Esophagus squamous epithelium (tissue), 5 donors: ENCODE data around the gene LSG1. TPM values are rescaled to one million over a fixed set of nuclear protein-coding genes. Genes with fewer than 3 reads are reported as not detected.

Experiments used
- DNase-seq: peaks from one replicate; lab custom pipeline; 2025; lab: John Stamatoyannopoulos, UW
- H3K27ac ChIP-seq, 4 donors: fragments of 200-600 bp; sonication (generic); one replicate each; pipeline ENCODE4 v1.5.1; 2016 to 2019; ENCODE audit warnings: mild to moderate bottlenecking in 1 of 4
- H3K27me3 ChIP-seq, 4 donors: fragments of 200-600 bp; sonication (generic); 1 replicate in 3 of 4; 2 replicates in 1 of 4; pipeline versions ENCODE4 v1.5.1 to v1.6.0; 2017 to 2021; ENCODE audit warnings: antibody characterized with exemption in 1 of 4
- H3K36me3 ChIP-seq, 3 donors: fragments of 200-600 bp; sonication (generic); one replicate each; pipeline ENCODE4 v1.5.1; 2016 to 2019
- H3K4me1 ChIP-seq, 3 donors: fragments of 200-600 bp; sonication (generic); one replicate each; pipeline ENCODE4 v1.5.1; 2017 to 2019
- H3K4me3 ChIP-seq, 4 donors: fragments of 200-600 bp; sonication (generic); 1 replicate in 3 of 4; 2 replicates in 1 of 4; pipeline ENCODE4 v1.5.1; 2016 to 2019; ENCODE audit warnings: mild to moderate bottlenecking in 2 of 4, moderate library complexity in 1 of 4
- H3K9me3 ChIP-seq, 3 donors: fragments of 200-600 bp; sonication (generic); one replicate each; pipeline ENCODE4 v1.5.1; 2016 to 2019
- CTCF ChIP-seq, 6 experiments: fragments of 450-650 bp in 4 of 6; fragments of 200-600 bp in 2 of 6; sonication (generic) in 2 of 6; IDR thresholded peaks; one replicate each; pipeline ENCODE4 v1.5.1; 2016 to 2019; ENCODE audit warnings: antibody characterized with exemption in 6 of 6, mild to moderate bottlenecking in 4 of 6, moderate library complexity in 4 of 6
- POLR2A ChIP-seq, 4 donors: fragments of 450-650 bp; IDR thresholded peaks; one replicate each; pipeline ENCODE4 v1.6.1; 2017; ENCODE audit warnings: antibody characterized with exemption in 4 of 4, mild to moderate bottlenecking in 4 of 4, moderate library complexity in 3 of 4
- WGBS, 2 donors: methylation state at CpG; one replicate each; pipeline ENCODE4 v1.1.5; 2018; 5-methylcytosine and 5-hydroxymethylcytosine counted together
- intact Hi-C: fragments of 100-400 bp; cut with DNase I; formaldehyde crosslinking; loops from one replicate; pipeline ENCODE4 v1.15.0; 2022
- total RNA-seq, 4 donors: library from RNA; depleted of rRNA; stranded (reverse); fragments of >200 nt; gene quantifications; one replicate each; pipeline ENCODE4 v1.1.0, GENCODE V29; 2016
- donor health status: DM: yes; HTN: yes; CAD: no.

Gene LSG1
- total RNA-seq, 4 donors from 2014 or later: 25.6 to 42.0 (median 30.4) TPM

DNA sequence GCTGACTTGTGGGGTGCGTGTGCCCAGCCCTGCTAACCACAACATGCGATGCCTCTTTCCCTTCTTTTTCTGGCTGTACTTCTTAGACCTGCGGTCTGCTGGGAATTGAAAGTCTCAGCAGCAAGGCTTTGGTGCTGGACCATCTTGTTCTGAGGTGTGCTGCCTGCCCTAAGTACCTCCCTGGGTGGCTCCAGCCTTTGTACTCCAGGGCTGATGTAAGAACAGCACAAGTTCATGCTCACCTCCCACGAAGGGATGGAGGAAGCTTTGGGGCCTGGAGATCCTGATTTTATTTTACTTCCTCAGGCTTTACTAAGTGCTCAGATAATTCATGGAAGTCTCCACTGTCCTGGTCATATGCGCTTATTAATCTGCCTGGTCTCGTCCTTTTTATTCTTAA is 42.6 kb upstream of the LSG1 start:
- no peaks in the 10 kb centered on the region for H3K27me3 ChIP-seq
- DNase-seq: no peak
- H3K9me3 ChIP-seq: no peaks in the 10 kb centered on the region
- WGBS, 2 donors: 71 to 78% methylated on average over 6 of the region's 6 CpGs
- H3K4me3 ChIP-seq: no peak overlapping the region
- H3K4me1 ChIP-seq: peaks cover 0 to 26% (median 10%) of the 10 kb centered on the region in 3 donors
- H3K27ac ChIP-seq: no peak overlapping the region
- intact Hi-C loops: no loop called here
- TF ChIP-seq POLR2A (IDR thresholded peaks at IDR 0.05) (no peak), CTCF (IDR thresholded peaks at IDR 0.05) (no peak)
- no peaks in the 10 kb centered on the region for H3K36me3 ChIP-seq

GRCh38 chr3:194714137-194714455 is 42.1 kb upstream of the LSG1 start:
- Histone ChIP-seq H3K27ac (no peak overlapping the region), H3K4me3 (no peak overlapping the region), H3K27me3 (no peaks in the 10 kb centered on the region), H3K4me1 (peaks cover 0 to 26% (median 10%) of the 10 kb centered on the region in 3 donors), H3K9me3 (no peaks in the 10 kb centered on the region), H3K36me3 (no peaks in the 10 kb centered on the region)
- no peak for TF ChIP-seq CTCF (IDR thresholded peaks at IDR 0.05)
- TF ChIP-seq POLR2A (IDR thresholded peaks at IDR 0.05): no peak
- intact Hi-C loops: no loop called here
- WGBS, 2 donors: 71 to 72% methylated on average over 5 of the region's 5 CpGs
- no peak for DNase-seq

GRCh38 chr3:194713299-194714136 is 41.5 kb upstream of the LSG1 start:
- Histone ChIP-seq H3K4me3 (no peak overlapping the region), H3K4me1 (peaks cover 0 to 26% (median 10%) of the 10 kb centered on the region in 3 donors), H3K27me3 (no peaks in the 10 kb centered on the region), H3K27ac (no peak overlapping the region), H3K36me3 (no peaks in the 10 kb centered on the region), H3K9me3 (no peaks in the 10 kb centered on the region)
- TF ChIP-seq POLR2A (IDR thresholded peaks at IDR 0.05) (no peak), CTCF (IDR thresholded peaks at IDR 0.05) (no peak)
- DNase-seq: no peak
- 76 to 79% methylated on average over 6 to 9 of the region's 9 CpGs for WGBS, 2 donors
- intact Hi-C loops: no loop called here

DNA sequence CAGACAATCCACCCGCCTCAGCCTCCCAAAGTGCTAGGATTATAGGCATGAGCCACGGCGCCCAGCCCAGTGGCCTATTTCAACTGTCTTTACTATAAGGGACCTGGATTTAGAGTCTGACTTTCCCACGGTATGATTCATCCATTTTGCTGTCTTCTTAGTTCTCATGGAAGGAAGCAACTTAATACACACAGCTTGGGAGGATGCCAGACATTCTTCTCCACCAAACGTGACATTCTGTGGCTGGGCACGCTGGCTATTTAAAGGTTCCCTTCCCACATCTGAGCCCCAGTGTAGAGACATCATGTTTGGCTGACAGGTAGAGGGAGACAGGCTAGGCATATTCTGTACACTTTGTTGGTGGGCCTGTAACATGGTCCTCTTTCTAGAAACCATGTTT is 39.9 kb upstream of the LSG1 start:
- H3K4me1 ChIP-seq: peaks cover 0 to 30% (median 11%) of the 10 kb centered on the region in 3 donors
- H3K4me3 ChIP-seq: no peak overlapping the region
- H3K27me3 ChIP-seq: no peaks in the 10 kb centered on the region
- no peak for DNase-seq
- H3K27ac ChIP-seq: no peak overlapping the region
- WGBS, 2 donors: 27 to 36% methylated on average over 6 of the region's 6 CpGs
- TF ChIP-seq CTCF (IDR thresholded peaks at IDR 0.05) (no peak), POLR2A (IDR thresholded peaks at IDR 0.05) (no peak)
- intact Hi-C loops: no loop called here
- no peaks in the 10 kb centered on the region for H3K9me3 ChIP-seq
- no peaks in the 10 kb centered on the region for H3K36me3 ChIP-seq

GRCh38 chr3:194711286-194711685 is 39.3 kb upstream of the LSG1 start:
- no peak for DNase-seq
- intact Hi-C loops: no loop called here
- Histone ChIP-seq H3K36me3 (no peaks in the 10 kb centered on the region), H3K27ac (no peak overlapping the region), H3K4me1 (peaks cover 0 to 37% (median 14%) of the 10 kb centered on the region in 3 donors), H3K9me3 (no peaks in the 10 kb centered on the region), H3K4me3 (no peak overlapping the region), H3K27me3 (no peaks in the 10 kb centered on the region)
- 77 to 85% methylated on average over 3 of the region's 3 CpGs for WGBS, 2 donors
- TF ChIP-seq CTCF (IDR thresholded peaks at IDR 0.05) (no peak), POLR2A (IDR thresholded peaks at IDR 0.05) (no peak)
